HG03097 (cell line): ENCODE data around the gene DAND5.

Experiments
- ATAC-seq: cut with Tn5 transposase; IDR thresholded peaks from one replicate; pipeline ENCODE4 v1.9.1; 2021; ENCODE audit not compliant: unreplicated experiment, low FRiP score

Gene DAND5, protein sequence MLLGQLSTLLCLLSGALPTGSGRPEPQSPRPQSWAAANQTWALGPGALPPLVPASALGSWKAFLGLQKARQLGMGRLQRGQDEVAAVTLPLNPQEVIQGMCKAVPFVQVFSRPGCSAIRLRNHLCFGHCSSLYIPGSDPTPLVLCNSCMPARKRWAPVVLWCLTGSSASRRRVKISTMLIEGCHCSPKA

GRCh38 chr19:12969292-12969988 lies at the start of gene DAND5:
TSS of gene DAND5 (plus strand) at chr19:12969576. CDS start at chr19:12969661, 85 bp downstream.
- ATAC-seq, result no peak

DNA sequence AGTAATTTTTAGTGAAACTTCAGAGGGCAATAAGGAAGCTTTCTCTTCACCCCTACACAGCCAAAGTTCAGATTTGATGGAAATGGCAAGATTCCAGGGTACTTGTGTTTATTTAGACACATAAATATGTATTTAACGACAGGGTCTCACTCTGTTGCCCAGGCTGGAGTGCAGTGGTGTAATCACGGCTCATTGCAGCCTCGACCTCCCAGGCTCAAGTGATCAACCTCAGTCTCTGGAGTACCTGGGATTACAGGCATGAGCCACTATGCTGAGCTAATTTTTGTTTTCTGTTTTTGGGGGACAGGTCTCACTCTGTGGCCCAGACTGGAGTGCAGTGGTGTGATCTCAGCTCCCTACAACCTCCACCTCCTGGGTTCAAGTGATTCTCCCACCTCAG lies 48.3 kb upstream of the DAND5 start:
- ATAC-seq, result no peak

DNA sequence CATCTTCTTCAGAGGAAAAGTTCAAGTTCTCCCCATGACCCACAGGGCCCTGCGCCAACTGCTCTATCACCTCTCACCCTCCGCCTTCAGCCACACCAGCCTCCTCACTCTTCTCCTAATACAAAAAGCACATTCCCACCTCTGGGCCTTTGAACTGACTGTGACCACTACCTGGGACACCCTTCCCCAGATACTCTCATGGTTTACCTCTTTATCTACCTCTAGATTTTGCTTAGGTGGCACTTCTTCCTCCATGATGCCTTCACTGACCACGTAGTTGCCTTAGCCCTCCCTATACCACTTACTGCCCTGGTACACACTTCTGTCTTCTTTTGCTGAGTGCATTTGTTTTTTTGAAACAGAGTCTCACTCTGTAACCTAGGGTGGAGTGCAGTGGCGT lies 46.4 kb upstream of the DAND5 start:
- ATAC-seq, result no peak

DNA sequence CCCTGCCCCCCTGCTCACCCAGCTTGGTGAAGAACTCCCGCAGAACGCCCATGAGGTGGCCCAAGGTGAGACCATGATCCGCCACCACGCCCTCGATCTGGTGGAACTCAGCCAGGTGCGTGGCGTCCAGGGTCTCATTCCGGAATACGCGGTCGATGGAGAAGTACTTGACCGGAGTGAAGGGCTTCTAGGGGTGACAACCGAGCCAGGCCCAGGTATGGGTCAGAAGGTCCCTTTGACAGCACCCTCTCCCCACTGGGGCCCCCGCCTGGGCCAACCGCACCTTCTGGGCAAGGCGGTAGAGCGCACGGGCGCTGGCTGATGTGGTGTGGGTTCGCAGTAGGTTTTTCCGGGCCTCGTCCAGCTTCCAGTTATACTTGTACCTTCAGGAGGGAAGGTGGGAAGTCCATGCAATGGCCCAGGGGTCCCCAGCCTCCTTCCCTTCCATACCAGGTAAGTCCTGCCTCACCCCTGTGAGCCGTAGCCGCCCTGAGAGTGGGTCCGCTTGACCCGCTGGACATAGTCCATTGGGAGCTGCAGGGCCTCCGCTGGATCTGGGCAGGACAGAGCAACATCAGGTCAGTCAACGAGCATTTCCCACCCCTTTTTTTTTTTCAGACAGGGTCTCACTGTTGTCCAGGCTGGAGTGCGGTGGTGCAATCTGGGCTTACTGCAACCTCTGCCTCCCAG lies 44.6 kb upstream of the DAND5 start:
- ATAC-seq, result no peak

- ATAC-seq, result no peak
Observed at GRCh38 chr19:12930002-12930645, 39.3 kb upstream of the DAND5 start.

DNA sequence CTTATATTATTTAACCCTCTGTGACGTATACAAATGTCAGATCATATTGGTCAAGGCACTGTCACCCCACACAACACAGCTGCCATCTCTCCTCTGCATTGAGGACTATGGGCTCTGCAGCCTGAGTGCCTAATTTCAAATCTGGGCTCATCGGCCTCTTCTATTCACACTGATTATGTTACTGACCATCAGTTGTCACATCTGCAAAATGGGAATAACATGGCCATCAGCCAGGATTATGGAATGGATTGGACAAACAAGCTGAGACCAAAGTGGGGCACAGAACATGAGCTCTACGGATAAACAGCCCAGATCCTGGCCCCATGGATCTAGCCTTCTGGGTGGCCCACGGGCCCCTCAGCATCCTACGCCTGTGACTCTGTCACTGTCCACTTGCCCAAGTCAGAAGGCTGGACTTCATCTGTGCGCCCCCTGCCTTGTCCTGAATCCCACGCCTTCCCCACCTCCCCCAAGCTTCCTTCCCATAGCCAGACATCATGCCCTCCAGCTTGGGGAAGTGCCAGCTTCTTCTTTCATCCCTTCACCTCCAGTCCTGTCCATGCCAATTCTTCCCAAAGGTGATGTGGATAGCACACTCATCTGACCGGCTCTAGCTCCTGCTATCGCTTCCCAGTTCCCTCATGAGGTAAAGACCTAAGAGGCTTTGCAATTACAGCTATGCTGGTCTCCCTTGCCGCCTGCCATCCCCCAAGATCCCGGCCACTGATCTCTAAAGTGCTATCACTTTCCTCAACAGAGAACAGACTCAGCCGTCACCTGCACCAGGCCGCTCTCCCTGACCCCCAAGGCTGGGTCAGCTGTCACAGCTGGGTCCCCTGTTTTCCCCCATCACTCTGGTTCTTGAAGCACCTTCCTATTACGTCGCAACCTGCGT lies 36.7 kb upstream of the DAND5 start:
- ATAC-seq, result no peak

GRCh38 chr19:12933287-12934072 lies 35.9 kb upstream of the DAND5 start, which contains the start of gene FARSA:
TSS of gene FARSA (minus strand) at chr19:12933711. CDS start at chr19:12933696, 15 bp downstream.
- no peak for ATAC-seq

DNA sequence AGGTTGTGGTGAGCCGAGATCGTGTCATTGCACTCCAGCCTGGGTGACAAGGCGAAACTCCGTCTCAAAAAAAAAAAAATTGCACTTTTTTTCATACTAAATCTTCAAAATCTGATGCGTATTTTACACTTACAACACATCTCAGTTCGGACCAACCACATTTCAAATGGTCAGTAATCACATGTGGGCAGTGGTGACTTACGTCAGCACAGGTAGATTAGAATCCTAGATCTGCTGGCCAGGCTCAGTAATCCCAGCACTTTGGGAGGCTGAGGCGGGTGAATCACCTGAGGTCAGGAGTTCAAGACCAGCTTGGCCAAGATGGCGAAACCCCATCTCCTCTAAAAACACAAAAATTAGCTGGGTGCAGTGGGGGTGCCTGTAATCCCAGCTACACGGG lies 34.3 kb upstream of the DAND5 start:
- ATAC-seq, result no peak

- ATAC-seq, result no peak
Observed at GRCh38 chr19:12936582-12936981, 32.8 kb upstream of the DAND5 start.

GRCh38 chr19:12937093-12937926 lies 32.1 kb upstream of the DAND5 start:
- no peak for ATAC-seq

DNA sequence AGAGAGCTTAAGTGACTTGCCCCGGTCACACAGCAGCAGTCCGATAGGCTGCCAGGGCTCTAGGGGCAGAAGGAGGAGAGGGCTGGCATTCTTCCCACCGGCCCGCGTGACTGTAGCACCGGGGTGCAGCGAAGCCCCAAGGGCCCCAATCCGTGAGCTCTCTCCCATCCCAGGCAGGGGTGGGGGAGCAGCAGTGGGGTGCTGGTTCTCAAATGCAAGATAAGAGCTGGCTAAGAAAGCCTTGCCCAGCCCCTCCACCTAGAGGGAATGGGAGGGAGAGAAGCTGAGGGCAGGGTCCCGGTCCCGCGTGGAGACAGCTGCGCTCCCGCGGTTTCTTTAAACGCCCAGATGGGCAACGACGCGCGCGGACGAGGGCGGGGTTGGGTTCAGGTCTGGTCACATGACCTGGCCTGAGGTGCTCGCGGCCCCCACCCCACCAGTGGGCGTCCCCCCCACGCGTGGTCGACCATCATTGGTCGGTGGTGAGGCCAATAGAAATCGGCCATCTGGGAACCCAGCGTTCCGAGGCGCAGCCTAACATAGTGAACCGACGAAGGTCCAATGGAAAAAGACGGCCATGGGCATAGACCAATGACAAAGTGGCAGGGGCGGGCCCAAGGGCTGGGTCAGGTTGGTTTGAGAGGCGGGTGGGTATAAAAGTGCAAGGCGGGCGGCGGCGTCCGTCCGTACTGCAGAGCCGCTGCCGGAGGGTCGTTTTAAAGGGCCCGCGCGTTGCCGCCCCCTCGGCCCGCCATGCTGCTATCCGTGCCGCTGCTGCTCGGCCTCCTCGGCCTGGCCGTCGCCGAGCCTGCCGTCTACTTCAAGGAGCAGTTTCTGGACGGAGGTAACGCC lies 31.2 kb upstream of the DAND5 start, which contains the start of gene CALR:
Gene CALR, plus strand, starts transcription at position 683 of the 852 bp plus-strand sequence. Its CDS starts 71 bp downstream, at position 754.
- peak; percentile 87 for ATAC-seq

DNA sequence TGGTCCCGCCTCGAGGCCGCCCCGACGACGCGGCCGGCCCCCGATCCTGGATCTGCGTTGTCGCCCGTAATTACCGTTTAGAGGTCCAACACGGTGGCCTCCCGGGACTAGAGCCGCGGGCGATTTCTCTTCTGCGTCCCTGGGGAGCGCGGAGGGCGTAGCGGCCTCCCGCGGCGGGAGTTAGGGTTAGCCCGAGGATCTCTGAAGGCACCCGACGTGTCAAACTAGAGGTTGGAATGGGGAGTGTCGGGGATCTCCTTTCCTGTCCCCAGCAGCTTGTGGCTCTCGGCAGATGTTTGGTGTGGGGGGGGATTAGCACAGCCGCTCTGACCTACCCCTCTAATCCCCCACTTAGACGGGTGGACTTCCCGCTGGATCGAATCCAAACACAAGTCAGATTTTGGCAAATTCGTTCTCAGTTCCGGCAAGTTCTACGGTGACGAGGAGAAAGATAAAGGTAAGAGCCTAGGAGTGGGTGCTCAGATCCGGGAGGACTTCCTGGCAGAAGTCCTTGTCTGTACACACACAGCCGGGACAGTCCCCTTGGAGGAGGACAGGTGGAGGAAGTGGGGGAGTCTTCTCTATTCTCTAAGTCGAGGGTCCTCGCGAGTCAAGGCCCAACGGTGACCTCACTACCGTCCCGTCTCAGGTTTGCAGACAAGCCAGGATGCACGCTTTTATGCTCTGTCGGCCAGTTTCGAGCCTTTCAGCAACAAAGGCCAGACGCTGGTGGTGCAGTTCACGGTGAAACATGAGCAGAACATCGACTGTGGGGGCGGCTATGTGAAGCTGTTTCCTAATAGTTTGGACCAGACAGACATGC lies 30.4 kb upstream of the DAND5 start:
- ATAC-seq, result peak; percentile 8

GRCh38 chr19:12939975-12940423 lies 29.4 kb upstream of the DAND5 start:
- no peak for ATAC-seq

- ATAC-seq, result no peak
Observed at GRCh38 chr19:12940897-12941296, 28.5 kb upstream of the DAND5 start.

GRCh38 chr19:12943437-12944044 lies 25.8 kb upstream of the DAND5 start:
- no peak for ATAC-seq

- ATAC-seq, result no peak
Observed at GRCh38 chr19:12944104-12944674, 25.2 kb upstream of the DAND5 start.
